ENCODE data around the gene EIPR1.

Gene EIPR1

DNA sequence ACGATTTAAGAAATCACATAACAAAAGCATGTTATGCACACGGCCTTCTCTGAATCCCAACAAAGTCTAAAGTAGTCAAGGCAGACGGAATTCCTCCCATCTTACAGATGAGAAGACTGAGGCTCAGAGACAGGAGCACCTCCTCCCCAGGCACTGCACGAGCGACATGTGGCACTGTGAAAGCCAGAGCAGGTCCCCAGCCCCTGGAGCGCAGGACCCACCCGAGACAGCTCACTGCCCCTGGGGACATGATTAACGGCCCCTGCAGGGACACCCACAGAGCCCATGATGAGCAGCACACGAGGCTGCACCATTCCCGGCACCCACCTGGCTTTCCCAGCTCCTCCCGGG is 53.6 kb downstream of the EIPR1 start:
- DNase-seq (ENCODE audit: low read depth): no peak

DNA sequence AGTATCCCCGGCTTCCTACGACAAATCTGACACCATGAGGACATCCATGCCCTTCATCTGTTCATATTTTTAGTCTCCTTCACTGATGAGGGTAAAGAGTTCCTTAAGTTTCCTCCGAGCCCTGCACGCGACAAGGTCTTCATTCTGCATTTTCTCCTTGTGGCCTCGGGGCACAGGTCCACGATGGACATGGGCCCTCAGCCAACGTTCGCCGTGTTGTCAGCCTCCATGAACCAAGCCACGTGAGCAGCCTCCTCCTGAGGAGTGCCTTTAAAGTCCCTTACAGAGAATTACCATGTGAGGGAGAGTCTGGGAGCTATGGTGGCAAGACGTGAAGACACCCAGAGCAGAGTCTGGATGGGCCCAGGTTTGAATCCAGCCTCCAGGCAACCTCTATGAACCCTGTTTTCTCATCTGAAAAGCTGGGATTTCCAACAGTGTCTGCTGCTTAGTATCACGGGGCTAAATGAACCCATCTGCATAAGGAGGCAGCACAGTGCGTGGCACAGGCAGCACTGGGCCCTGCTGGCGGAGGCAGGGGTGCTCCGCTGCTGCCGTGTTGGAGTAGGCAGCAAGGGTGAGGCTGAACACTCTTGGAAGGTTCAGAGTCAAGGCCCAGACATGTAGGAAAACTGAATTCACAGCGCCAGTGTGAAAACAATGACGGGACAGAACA is 54.1 kb downstream of the EIPR1 start:
- DNase-seq (ENCODE audit: low read depth): no peak

DNA sequence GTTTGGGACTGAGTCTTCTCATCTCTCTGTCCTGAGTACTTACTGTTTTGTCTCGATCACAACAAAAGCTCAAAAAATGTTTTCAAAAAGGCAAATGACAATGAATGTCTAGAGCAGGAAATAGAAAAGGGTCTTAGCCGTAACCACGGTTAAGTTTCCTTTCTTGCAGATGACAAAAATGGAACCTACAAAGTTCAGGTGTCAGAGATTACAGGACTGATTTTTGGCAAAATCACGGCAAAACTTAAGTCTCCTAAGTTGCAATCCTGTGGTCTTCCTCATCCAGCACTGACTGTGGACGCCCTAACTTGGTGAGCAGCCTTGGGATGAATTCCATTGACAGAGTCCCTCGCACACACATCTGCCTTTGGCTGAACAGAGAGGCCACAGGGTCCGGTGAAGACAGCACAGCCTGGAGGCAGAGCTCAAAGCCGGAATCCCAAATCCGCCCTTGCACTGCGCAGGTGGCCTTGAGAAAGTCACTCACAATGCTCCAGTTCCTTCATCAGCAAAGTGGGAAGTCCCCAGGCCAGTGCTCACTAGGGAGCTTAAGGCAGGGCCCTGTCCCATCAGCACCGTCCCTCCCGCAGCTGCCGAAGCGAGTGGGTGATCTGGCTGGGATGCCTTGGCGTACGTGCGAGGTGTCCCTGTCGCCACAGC is 55.2 kb downstream of the EIPR1 start:
- DNase-seq (ENCODE audit: low read depth): no peak

DNA sequence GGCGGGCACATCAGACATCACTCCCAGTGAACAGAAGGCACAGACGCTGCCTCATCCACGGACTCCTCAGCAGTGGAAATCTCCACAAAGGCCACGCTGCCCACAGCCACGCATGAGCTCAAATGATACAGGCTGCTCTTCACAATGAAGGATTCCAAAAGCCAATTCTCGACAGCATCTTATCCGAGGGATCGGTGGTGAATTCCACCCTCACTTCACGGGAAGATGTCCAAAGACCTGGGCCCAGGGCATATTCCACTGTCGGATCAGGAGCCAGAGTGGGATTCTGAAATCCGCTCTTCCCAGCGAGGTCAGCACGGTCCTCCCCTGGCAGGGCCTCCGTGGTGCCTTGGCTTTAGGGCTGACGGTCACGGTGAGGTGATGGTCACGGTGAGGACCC is 55.8 kb downstream of the EIPR1 start:
- no peak for DNase-seq (ENCODE audit: low read depth)

DNA sequence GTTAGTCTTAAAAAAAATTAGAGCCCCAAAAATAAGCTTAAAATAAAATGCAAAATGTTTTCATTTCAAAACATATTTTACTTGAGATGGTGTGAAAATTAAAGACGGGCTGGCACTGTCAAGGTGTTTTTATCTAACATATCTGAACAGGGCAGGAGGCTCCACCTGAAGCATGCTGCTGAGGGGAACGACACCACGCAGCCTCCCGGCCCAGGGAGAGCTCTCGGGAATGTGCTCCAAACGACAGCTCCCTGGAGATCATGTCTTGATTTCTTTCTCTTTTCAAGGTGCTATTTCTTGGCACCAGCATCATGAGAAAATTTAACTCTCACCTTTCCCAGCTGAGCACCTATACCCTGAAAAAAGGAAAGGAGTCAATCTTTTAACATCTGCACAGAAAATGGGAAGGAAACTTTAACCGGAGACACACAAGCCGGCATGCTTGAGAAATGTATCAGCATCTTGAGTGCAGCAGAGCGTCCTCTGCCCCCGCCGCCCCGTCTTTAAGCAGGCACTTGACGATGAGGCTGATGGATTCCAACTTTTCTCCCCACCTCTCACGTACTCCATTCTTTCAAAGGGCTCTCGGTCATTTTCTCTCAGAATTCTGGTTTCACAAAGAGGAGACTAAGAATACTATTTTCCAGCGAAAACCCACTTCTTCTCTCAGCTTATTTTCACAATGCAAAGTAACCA is 56.6 kb downstream of the EIPR1 start:
- no peak for DNase-seq (ENCODE audit: low read depth)

DNA sequence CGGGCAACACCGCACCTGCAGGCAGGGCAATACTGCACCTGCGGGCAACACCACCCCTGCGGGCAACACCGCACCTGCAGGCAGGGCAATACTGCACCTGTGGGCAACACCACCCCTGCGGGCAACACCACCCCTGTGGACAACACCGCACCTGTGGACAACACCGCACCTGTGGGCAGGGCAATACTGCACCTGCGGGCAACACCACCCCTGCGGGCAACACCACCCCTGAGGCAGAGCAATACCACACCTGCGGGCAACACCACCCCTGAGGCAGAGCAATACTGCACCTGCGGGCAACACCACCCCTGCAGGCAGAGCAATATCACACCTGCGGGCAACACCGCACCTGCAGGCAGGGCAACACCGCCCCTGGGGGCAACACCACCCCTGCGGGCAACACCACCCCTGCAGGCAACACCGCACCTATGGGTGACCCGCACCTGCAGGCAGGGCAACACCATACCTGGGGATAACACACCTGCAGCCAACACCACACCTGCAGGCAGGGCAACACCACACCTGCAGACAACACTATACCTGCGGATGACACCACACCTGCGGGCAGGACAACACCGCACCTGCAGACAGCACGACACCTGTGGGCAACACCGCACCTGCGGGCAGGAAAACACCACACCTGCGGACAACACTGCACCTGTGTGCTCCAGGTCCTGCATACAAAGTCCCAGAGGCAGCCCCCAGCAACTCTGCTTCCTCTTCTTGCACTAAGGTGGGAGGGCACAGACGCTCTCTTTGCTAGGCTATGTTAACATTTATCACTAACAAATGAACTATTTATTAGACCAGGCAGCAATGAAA is 57.7 kb downstream of the EIPR1 start:
- DNase-seq (ENCODE audit: low read depth): no peak

DNA sequence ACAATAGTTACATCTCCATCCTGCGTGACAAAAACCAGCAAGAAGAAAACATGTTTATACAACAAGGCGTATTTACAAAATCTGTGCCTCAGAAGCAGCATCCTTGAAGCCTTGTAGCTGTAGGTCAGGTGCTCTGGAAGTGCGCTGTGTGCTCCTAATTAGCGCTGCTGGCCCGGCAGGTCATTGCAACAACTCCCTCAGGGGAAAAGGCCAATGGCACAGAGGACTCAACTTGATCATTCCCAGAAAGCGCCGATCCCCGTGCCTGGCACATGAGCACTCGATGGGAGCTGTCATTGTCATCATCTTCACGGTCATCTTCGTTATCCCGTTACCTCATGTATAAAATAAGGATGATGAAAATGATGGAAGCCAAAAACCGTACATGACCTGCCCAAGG is 58.5 kb downstream of the EIPR1 start:
- DNase-seq (ENCODE audit: low read depth): no peak

DNA sequence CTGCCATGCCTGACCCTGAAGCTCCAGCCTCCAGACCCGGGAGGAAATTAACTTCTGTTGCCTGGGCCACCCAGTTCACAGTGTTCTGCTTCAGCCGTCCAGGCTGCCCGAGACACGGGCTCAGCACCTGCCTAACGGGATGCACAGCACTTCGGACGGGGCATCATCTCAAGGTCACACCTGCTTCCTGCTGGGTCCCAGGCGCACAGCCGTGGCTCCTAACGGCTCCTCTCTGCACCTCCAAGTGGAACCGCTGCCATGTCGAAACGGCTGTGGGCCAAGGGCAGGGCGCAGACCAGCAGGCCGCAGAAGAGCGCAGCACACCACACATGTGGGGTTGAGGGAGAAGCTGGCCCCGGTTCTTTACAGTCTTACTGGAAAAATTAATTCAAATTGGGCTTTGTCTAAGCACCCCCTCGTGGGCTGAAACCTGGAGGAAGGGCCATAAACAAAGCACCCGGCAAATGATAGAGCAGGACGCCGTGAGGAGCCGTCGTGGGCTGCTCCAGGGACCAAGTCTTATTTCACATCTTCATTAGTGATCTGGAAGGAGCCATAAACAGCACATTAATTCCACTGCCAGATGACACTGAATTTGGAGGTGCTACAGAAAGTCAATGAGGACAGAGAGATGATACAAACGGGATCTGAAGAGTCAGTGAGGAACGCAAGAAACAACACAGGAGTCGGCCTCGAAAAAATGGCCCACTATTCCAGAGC is 59.6 kb downstream of the EIPR1 start:
- no peak for DNase-seq (ENCODE audit: low read depth)

DNA sequence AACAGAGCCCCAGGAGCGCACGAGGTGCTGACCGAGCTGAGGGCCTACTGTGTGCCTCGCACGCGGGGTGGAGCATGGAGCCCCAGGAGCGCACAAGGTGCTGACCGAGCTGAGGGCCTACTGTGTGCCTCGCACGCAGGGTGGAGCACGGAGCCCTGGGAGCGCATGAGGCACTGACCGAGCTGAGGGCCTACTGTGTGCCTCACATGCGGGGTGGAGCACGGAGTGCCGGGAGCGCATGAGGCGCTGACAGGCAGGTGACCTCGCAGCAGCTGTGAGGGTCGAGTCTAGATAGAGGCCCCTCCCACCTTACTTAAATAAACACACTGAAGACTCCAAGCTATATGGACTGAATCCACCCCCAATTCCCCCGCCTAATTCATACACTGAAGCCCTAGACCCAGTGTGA is 60.3 kb downstream of the EIPR1 start:
- no peak for DNase-seq (ENCODE audit: low read depth)

DNA sequence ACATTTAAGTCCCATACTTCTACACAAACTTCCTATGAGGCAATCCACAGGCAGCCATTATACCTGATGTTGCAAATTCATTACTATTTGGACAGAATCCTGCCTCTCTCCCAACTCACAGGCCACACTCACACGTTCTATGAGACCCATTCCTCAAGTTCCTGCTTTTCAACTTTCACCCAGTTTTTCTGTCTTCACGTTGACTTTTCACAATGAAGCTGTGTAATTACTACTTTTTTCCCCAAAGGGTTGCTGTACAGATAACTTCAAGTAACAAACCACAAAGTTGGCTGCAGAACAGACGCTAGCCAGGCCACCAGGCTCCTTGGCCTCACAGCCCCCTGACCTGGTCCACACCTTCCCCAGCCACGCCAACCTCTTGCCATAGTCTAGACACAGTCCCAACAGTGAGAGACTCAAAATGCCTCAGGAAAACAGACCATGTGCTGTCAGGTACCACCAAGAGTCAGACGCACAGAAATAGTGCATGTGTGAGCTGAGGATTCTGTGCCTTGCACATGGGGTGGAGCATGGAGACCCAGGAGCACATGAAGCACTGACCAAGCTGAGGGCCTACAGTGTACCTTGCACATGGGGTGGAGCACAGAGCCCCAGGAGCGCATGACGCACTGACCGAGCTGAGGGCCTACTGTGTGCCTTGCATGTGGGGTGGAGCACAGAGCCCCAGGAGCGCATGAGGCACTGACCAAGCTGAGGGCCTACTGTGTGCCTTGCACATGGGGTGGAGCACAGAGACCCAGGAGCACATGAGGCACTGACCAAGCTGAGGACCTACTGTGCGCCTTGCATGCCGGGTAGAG is 61.0 kb downstream of the EIPR1 start:
- no peak for DNase-seq (ENCODE audit: low read depth)

DNA sequence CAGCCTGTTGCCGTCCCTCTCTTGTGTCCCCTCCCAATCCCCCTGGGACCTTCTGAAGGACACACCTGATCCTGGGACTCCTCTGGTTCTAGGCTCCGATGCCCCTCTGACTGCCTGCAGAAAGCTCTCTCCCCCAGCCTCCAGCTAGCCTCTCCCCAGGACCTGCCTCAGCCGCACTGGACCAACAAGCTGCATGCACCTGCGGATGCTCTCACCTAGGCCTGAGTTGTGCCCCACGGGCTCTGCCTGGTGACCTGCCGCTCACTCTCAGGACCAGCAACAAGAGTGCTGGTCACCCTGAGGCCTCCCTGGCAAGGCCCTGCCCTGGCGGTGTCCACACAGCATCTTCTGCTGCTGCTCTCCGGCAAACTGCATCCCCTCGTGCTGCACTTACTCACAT is 63.0 kb downstream of the EIPR1 start:
- no peak for DNase-seq (ENCODE audit: low read depth)

DNA sequence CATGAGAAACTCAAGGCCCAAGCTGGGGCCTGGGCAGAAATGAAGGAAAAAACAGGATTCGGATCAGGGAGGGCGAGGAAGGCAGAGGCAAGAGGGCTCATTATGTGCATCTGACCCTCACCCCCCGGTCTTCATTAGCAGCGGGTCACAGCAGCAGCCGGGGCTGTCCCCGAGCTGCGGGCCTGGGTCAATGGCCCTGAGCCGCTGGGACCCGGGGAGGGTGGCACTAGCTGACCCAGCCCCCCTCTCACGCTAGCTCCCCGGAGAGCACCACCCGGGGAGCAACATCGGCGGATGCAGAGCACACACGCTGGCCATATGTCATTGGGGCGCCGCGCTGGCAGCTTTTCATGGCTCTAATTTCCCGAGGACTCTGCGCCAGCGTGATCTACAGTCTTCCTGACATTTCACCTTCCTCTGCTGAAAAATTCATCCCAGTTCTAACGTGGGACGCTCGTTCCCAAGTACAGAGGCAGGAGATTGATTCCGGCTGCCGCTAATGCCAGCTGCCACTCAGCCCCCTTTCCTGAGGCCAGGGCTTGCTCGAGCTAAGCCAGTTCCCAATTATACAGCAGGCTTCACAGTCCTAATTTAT is 63.7 kb downstream of the EIPR1 start:
- DNase-seq (ENCODE audit: low read depth): no peak

DNA sequence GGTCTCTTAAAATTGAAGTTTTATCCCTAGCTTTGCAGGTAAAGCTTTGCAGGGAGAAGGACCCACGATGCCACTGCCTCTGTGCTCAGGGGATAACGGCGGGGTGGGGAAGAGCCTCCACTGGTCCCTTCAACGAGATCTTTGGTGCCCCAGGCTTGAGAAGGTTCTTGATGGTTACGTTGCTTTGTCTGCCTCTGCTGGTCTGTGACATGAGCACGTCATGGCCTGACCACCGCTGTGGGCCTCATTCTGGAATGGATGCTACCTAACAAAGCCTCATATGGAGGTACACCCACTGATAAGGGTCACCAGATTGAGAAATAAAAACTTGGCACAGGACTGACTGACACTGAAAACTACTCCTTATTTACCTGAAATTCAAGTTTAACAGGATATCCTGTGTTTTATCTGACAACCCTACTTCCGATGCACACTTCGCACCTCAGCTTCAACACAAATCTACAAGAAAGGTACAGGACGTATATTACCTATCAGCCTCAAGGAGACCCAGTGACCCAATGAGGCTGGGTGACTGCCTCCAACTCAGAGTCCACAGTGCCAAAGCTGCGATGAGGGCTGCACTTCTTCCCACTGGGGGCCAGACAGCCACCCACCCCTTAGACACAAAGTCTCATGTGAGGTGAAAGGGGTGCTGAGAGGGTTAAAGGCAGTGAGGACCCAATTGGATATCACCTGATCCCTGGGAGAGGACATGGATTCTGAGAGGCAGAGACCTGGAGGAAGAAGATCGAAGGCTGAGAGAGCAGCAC is 64.9 kb downstream of the EIPR1 start:
- DNase-seq (ENCODE audit: low read depth): no peak

DNA sequence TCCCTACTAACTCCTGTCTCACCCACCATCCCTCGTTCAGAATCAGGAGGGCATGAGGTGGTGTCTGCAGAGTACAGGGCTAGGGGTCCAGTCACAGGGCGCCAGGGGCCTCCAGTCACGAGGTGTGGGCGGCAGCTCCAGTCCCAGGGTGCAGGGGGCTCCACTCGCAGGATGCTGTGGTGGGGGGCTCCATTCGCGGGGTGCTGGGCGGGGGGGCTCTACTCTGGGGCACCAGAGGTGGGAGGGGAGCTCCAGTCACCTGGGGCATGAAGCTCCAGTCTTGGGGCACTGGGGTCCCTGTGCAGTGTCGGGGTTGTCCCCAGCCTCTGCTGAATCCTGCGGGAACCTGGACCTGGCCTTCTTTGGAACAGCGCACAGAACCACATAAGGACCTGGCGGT is 66.0 kb downstream of the EIPR1 start:
- no peak for DNase-seq (ENCODE audit: low read depth)

DNA sequence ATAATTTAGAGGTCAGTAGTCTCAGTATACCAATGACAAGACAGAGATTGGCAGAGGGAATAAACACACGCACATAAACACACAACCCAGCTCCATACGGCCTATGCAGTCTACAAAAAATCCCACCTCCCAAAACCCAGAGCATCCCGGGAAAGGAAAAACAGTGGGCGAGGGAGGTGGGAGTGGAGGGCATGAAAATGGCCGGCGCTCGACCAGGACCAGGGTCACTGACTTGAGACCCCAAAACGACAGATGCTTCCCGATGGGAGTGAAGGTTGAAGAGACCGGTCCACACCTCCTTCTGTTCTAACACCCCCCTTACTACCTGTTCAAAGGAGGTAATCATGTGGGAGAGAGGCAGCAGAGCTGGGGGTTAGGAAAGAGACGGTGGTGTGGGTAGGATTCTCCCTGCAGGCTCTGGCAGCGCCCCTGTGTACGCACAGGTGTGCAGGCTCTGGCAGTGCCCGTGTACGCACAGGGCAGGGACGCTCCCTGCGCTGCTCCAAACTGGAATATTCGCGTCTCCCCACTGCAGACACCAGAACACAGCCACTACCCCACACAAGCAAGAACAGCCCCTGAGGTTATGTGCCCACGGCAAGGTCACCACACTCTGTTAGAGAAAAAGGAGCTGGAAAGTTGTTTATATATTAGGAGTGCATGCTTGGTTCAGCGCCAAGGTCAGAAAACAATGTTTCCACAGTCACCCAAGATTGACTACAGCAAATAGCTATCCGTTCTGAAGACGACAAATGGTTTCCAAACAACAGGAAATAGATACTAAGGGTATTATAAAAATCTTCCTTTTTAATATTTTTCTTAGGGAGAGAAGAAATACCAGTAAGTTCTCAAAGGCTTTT is 67.9 kb downstream of the EIPR1 start:
- DNase-seq (ENCODE audit: low read depth): no peak

DNA sequence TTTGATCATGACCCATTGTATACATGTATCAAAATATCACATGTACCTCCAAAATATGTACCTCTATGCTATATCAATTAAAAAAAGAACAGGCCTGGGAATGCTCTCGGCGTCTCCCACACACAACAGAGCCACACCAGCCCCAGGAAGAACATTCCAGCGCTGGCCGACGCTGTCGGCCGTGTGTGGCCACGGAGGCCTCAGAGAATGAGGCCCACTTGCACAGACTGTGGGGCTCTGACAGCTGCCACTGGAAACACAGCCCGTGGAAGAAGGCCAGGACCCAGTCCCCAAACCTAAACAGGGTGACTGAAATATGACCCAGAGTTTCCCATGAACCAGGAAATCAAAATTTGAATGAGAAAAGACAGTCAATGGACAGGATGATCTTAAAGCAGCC is 69.7 kb downstream of the EIPR1 start:
- no peak for DNase-seq (ENCODE audit: low read depth)

DNA sequence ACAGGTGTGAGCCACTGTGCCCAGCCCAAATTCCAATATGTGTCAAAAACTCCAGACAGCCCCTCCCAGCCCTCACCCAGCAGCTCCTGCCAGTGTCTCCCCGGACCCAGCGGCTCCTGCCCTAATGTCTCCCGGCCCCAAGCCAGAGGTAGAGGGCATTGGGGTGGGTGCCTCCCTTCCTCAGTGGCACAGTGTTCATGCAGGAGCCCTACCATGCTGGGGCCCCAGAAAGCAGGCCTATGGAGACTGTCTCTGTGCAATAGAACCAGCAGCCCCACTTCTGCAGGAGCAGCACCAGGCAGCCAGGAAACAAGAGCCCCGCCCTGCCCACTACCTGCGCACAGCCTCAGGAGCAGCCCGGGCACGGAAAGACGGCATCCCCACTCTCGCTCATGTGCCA is 70.4 kb downstream of the EIPR1 start:
- no peak for DNase-seq (ENCODE audit: low read depth)

DNA sequence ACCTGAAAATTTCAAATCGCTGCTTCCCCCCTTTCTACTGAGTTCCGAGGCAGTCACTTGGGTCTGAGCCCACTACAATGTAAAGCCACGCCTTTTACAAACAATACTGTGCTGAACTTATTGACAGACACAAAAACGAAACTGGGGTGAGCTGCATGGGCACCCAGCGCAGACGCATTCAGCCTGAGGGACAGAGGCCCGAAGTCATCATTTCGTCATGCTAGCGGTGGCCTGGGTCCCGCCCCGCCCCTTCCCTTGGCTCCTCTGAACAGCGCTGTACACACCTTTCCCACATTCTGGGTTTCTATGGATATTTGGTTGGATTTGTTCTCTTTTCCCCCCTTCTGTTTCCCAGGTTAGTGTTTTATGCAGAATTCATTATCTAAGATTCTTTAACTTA is 71.7 kb downstream of the EIPR1 start:
- DNase-seq (ENCODE audit: low read depth): no peak

DNA sequence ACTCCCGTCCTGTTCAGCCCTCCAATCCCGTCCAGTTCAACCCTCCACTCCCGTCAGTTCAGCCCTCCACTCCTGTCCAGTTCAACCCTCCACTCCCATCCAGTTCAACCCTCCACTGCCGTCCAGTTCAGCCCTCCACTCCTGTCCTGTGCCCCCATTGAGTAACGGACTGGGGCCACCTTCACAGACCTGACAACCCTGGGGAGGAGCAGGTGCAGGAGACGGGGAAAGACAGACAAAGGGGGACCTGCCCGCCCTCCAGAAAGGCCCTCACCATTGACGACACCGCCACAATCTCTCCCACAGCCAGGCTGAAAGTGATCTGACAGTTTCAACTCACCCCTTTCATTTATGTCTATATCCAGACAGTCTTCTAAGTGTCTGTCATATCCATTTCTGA is 72.2 kb downstream of the EIPR1 start:
- no peak for DNase-seq (ENCODE audit: low read depth)

Data from fibroblast of the conjunctiva (primary cell).